Activated T-helper 2 cell treated with anti-CD3 and anti-CD28 coated beads, Interferon-gamma antibody, Interleukin-2, Interleukin-4, amounts not matched to agents 10 μg/mL and 5 μg/mL and 100 μg/mL, durations not matched to agents 14 hours and 24 hours and 36 hours (primary cell): ENCODE data around the gene CEP131. TPM values are rescaled to one million over a fixed set of nuclear protein-coding genes. Genes with fewer than 3 reads are reported as not detected.

Experiments used
- DNase-seq: peaks from one replicate; pipeline ENCODE4 v3.0.0; 2021; ENCODE audit warnings: low spot score
- H3K27ac Mint-ChIP-seq: one replicate; pipeline ENCODE4 v1.8.0; 2021; ENCODE audit warnings: mixed read lengths
- H3K27me3 Mint-ChIP-seq: one replicate; pipeline ENCODE4 v1.8.0; 2021; ENCODE audit warnings: low read depth, mixed read lengths
- H3K36me3 Mint-ChIP-seq: one replicate; pipeline ENCODE4 v1.8.0; 2021; ENCODE audit warnings: low read depth, mixed read lengths
- H3K4me1 Mint-ChIP-seq: one replicate; pipeline ENCODE4 v1.8.0; 2021; ENCODE audit warnings: low read depth, mixed read lengths
- H3K4me3 Mint-ChIP-seq: one replicate; pipeline ENCODE4 v1.8.0; 2021; ENCODE audit warnings: low read depth, mild to moderate bottlenecking, moderate library complexity, mixed read lengths
- H3K9me3 Mint-ChIP-seq: one replicate; pipeline ENCODE4 v1.8.0; 2021; ENCODE audit warnings: mixed read lengths
- intact Hi-C: fragments of 100-400 bp; cut with micrococcal nuclease; formaldehyde crosslinking; loops from one replicate; pipeline ENCODE4 v1.15.1; 2023
- total RNA-seq: library from RNA; stranded (reverse); gene quantifications from 2 replicates; pipeline ENCODE4 v1.2.3, GENCODE V29; 2022

The CEP131 gene
- 14.0 and 14.8 TPM in 2 replicates for total RNA-seq

DNA sequence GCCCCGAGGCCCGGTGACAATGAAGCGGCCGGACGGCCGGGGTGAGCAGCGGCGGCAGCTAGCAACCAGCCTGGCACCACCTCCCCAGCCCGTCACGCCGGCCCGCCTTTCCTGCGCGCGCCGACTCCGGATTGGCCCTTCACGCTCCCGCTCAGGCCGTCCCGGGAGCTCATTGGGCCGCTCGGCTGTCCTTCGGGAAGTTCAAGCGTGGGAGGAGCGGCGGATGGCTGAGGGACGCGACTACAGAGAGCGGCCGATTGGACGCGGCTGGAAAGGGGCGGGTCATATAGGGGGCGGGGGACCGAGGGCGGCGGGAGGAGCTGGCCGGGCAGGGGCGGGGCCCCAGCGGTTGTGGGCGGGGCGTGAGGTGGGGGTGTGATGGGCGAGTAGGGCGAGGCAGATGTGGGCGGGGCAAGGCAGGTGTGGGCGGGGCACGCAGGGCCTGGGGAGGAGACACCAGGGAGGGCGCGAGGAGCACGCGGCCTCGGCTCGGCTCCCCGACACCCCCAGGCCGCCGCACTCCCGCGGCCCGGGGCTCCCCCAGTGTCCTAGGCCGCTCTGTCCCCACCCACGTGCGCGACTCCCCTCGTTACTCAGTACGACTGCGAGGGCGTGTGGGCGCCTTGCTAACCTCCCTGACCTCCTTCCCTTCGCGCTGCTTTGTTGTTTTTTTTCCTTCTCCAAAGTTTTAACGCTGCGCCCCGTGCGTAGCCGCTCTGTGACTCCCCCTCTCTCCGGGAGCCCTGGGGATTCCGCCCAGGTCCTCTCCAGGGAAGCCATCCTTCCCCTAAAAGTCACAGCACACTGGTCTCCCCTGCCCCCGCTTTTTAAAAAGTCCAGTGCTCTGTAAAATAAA, at the start of gene CEP131:
Gene CEP131, minus strand, starts transcription at position 60 of the 856 bp plus-strand sequence. CDS start 2,909 bp downstream, outside the sequence.
- H3K4me1 Mint-ChIP-seq = peaks cover 18% of the 10 kb centered on the region
- H3K4me3 Mint-ChIP-seq = peak within 1 kb of the TSS; percentile 71

DNA sequence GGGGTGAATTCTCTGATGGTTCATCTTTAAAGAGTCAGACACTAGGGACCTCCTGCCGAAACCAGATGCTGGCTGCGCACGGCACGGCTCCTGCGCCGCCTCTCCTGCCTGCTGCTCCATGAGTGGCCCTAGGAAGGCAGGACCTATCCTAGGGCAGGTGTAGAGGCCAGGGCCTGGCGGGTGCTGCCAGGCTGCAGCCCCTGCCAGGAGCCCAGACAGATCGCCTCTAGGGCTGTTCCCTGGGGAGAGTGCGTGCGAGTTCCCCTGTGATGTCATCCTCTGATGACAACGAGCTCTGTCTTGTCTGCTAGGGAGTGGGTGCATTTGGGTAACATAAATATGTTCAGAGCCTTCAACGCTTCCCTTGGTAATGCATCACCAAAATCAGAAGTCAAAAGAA, 48.5 kb upstream of the CEP131 start:
- Mint-ChIP-seq H3K4me3 (no peak overlapping the region), H3K27ac (no peak overlapping the region), H3K9me3 (no peaks in the 10 kb centered on the region), H3K4me1 (no peaks in the 10 kb centered on the region), H3K27me3 (no peaks in the 10 kb centered on the region), H3K36me3 (peaks cover 66% of the 10 kb centered on the region)
- no peak for DNase-seq
- intact Hi-C loops = no loop called here

More for the DNA sequence above, at the start of gene CEP131:
- H3K36me3 Mint-ChIP-seq = peaks cover 8% of the 10 kb centered on the region
- no peaks in the 10 kb centered on the region for H3K27me3 Mint-ChIP-seq
- intact Hi-C loops = loop anchor here (1.0 to 10.0 kb wide), 2 partner anchors 16 to 188 kb away; partner anchors contain the start of genes BAIAP2, NDUFAF8 and TEPSIN
- peak within 1 kb of the TSS; percentile 80 for H3K27ac Mint-ChIP-seq
- peak; percentile 98 for DNase-seq
- H3K9me3 Mint-ChIP-seq = no peaks in the 10 kb centered on the region

DNA sequence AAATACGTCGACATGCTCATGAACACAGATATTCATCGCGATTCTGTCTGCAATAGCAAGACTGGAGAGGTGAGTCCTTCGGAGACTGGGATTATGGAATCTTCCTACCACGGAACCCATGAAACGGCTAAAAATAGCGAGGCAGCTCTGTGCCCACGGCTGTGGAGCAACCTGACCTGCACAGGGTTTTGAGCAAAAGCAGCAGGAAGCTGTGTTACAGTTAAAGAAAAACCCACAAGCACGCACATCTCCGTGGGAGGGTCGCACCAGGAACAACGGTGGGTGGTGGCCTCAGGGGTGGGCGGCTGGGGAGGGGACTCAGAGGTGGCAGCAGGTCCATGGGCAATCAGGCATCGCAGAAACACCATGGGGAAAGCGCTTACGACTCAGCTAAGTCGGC, 47.5 kb upstream of the CEP131 start:
- Mint-ChIP-seq H3K36me3 (peaks cover 69% of the 10 kb centered on the region), H3K27me3 (no peaks in the 10 kb centered on the region), H3K4me1 (no peaks in the 10 kb centered on the region), H3K27ac (no peak overlapping the region), H3K9me3 (no peaks in the 10 kb centered on the region), H3K4me3 (no peak overlapping the region)
- no peak for DNase-seq
- intact Hi-C loops = no loop called here

DNA sequence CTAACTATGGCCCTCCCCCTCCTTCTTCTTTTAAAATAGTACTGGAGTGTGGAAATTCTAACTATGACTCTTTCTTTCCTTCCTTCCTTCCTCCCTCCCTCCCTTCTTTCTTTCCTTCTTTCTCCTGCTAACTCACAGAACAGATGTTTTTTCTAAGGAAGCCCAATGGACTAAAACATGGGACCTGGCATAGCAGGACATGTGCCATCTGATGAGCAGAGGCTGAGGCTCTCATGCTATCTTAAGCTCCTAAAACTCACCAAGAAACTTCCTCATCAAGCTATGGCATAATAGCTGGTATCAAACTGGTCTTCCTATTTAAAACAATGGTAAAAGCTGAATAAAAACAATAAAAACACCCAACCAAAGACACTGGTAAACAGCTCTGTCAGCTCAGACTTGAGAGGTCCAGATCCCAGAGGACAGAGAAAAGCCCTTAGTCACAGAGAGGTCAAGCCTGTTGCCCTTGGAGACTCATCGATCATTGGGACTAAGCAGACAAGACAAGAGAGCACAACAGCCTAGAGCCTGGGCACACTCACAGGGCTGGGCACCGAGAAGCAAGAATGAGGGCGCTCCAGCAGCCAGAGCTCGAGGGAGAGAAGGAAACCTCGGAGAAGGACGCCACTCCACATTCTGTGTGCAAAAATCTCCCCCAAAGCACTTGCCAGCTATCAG, 44.8 kb upstream of the CEP131 start:
- Mint-ChIP-seq H3K9me3 (no peaks in the 10 kb centered on the region), H3K4me1 (no peaks in the 10 kb centered on the region), H3K4me3 (no peak overlapping the region), H3K27ac (no peak overlapping the region), H3K27me3 (no peaks in the 10 kb centered on the region), H3K36me3 (peaks cover 71% of the 10 kb centered on the region)
- DNase-seq = no peak
- intact Hi-C loops = no loop called here

DNA sequence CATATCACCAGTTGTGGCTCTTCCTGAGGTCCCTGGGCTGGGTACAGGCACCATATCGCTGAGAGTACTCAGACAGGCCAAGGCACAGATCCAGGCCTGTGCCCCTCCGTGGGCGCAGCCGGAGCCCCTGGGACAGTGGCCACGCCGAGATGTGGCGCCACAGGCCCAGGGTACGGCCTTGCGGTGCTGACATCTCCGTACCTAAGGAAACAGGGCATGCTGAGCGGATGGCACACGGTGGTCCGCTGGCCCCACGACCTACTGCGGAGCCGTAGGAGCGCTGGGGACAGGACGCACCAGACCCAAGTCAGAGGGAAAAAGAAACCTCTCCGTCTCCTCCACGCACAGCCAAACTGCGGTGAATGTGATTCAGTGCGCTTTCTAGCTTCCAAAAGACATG, 42.8 kb upstream of the CEP131 start:
- H3K9me3 Mint-ChIP-seq = no peaks in the 10 kb centered on the region
- H3K4me3 Mint-ChIP-seq = no peak overlapping the region
- peaks cover 62% of the 10 kb centered on the region for H3K36me3 Mint-ChIP-seq
- no peak overlapping the region for H3K27ac Mint-ChIP-seq
- intact Hi-C loops = no loop called here
- no peak for DNase-seq
- no peaks in the 10 kb centered on the region for H3K27me3 Mint-ChIP-seq
- no peaks in the 10 kb centered on the region for H3K4me1 Mint-ChIP-seq

DNA sequence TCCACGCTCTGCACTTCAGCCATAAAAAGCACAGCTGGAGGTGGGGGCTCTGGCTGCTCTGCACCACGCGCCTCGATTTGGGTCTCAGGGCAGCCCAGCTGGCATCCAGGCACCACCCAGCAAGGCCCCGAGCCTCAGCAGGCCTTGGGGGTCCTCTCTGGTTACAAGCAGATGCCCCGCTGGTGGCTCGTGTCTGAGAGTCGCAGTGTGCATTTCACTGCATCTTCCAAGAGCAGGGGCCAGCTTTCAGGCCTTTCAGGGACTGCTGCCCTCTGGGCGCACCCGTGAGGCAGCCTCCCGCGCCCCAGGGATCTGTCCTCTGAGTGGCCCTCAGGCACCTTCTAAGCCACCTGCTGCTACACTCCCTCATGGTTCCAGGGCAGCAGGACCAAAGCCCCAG, 41.9 kb upstream of the CEP131 start:
- Mint-ChIP-seq H3K9me3 (no peaks in the 10 kb centered on the region), H3K27me3 (no peaks in the 10 kb centered on the region), H3K27ac (no peak overlapping the region), H3K4me3 (no peak overlapping the region), H3K4me1 (no peaks in the 10 kb centered on the region), H3K36me3 (peaks cover 59% of the 10 kb centered on the region)
- intact Hi-C loops = no loop called here
- no peak for DNase-seq

DNA sequence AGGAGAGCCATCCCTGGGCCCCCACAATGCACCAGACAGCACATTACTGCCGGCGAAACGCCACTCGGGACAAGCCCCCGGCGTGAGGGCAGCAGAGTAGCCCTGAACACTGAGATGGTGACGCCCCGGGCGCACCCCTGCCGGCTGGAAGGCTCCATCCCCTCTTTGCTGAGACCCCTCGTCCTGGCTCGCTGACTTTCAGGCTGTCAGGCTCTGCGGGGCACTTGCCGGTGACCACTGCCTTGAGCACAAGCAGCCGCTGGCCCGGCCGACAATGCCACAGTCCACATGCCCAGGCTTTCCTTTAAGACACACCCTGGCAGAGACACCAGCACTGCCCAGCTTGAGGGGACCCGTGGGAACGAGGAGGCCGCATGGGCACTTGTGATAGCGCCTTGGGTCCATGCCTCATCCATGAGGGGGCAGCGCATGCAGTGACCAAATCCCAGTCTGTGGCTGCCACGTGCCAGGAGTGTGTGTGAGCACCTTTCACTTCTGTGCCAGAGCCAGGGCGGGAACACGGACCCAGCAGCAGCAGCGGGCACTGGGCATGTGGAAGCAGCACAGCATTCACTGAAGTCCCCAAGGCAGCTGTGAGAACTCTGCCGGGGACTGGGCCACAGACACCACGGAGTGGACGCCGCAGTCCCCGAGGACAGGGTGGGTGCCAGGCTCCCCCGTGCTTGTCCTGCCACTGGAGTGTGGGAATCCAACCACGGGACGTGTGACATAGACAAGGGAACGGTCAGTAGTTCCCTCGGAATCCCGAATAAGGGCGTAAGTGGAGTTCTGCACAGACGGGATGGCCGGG, 40.8 kb upstream of the CEP131 start:
- intact Hi-C loops = no loop called here

DNA sequence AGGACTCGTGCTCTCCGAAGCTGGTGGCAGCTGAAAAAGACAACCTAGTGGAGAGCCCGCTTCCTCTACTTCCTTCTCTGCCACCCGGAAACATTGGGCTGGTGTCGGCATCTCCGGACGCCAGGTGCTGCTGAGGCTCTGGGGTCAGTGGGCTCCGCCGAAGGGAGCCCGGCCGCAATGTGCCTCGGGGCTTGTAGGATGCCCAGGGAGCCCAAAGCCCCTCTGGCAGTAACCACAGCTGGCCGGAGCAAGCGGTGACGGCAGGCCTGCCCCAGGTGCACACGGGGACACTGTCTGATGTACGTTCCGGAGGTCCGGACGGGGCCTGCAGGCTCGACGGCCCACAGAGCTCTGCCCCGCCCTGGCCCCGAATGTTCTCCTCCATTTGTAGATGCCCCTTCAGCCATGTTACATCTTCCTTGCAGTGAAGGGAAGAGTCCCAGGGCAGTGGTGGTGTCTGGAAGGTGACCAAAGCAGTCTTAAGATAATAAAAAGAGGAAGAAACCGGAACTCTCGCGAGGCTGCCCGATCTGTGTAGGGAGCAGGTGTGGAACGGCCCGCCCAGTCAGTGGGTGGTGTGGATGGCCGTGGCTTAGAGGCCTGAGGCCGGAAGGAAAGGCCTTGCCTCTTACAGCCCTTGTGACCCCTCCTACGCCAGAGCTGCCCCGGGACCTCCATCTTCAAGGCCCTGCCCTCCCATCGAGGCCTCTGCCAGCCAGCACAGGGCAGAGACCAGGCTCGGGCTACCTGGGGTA, 39.0 kb upstream of the CEP131 start:
- Mint-ChIP-seq H3K36me3 (peaks cover 41% of the 10 kb centered on the region), H3K27me3 (no peaks in the 10 kb centered on the region), H3K4me3 (no peak overlapping the region), H3K9me3 (no peaks in the 10 kb centered on the region), H3K27ac (no peak overlapping the region), H3K4me1 (no peaks in the 10 kb centered on the region)
- DNase-seq = no peak
- intact Hi-C loops = no loop called here

More for the DNA sequence above, 40.8 kb upstream of the CEP131 start:
- Mint-ChIP-seq H3K4me3 (no peak overlapping the region), H3K4me1 (no peaks in the 10 kb centered on the region), H3K36me3 (peaks cover 51% of the 10 kb centered on the region), H3K27ac (no peak overlapping the region), H3K27me3 (no peaks in the 10 kb centered on the region), H3K9me3 (no peaks in the 10 kb centered on the region)
- DNase-seq = no peak

DNA sequence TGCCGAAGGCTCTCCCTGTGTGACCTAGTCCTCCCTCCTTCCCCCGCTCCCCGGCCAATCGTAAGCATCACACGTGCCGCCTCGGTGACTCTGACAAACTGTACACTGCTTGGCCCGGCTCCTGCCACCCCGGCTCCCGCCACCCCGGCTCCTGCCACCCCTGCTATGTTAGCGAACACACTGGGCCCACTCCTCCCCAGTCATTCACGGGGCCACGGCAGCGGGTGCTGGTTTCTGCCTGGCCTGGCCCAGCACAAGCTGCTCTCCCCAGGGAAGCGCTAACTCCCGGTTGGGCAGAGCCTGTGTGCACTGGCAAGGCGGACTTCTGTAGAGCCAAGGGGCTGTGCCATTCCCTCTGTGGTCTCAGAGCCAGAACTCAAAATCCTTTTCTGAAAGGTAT, 38.3 kb upstream of the CEP131 start:
- H3K36me3 Mint-ChIP-seq = peaks cover 39% of the 10 kb centered on the region
- intact Hi-C loops = no loop called here
- H3K9me3 Mint-ChIP-seq = no peaks in the 10 kb centered on the region
- no peaks in the 10 kb centered on the region for H3K27me3 Mint-ChIP-seq
- no peaks in the 10 kb centered on the region for H3K4me1 Mint-ChIP-seq
- no peak overlapping the region for H3K4me3 Mint-ChIP-seq
- H3K27ac Mint-ChIP-seq = no peak overlapping the region
- DNase-seq = no peak

DNA sequence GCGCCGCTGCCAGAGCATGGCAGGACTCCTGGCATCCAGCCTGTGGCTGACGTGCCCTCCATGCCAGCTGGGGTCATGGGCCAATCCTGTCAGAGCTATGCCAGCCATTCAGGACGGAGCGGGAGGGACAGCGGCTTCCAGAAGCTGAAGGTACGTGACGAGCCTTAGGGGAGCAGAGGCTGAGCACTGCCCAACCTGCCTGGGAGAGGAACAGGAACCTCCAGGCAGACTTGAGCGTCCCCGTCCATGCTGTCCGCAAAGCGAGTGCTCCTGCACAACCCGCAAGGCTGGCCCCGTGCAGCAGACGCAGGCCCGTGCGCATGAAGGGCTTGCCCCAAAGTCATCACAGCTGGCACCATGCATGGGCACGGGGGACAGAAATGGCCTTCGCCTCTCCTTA, 37.9 kb upstream of the CEP131 start:
- H3K36me3 Mint-ChIP-seq = peaks cover 37% of the 10 kb centered on the region
- H3K9me3 Mint-ChIP-seq = no peaks in the 10 kb centered on the region
- no peak for DNase-seq
- intact Hi-C loops = no loop called here
- no peaks in the 10 kb centered on the region for H3K4me1 Mint-ChIP-seq
- no peak overlapping the region for H3K4me3 Mint-ChIP-seq
- H3K27me3 Mint-ChIP-seq = no peaks in the 10 kb centered on the region
- H3K27ac Mint-ChIP-seq = no peak overlapping the region

DNA sequence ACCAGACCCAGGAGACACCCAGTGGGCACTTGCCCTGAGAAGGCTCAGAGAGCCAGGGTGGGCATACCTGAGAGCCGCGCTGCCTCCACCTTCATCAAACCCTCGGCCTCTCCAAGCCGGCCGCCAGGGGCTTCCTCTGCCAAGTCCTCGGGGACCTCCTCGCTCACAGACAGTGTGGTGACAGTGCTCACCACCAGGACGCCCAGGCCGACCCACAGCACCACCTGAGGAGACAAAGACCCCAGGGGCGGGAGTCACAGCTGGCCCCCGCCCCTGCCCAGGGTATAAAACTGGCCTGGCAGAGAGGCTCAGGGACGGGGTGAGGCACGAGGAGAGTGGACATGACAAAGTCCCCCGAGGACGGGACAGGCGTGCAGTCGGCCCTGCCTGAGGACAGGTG, 37.4 kb upstream of the CEP131 start:
- DNase-seq = no peak
- Mint-ChIP-seq H3K27me3 (no peaks in the 10 kb centered on the region), H3K4me1 (no peaks in the 10 kb centered on the region), H3K36me3 (peaks cover 33% of the 10 kb centered on the region), H3K27ac (no peak overlapping the region), H3K9me3 (no peaks in the 10 kb centered on the region), H3K4me3 (no peak overlapping the region)
- intact Hi-C loops = no loop called here

DNA sequence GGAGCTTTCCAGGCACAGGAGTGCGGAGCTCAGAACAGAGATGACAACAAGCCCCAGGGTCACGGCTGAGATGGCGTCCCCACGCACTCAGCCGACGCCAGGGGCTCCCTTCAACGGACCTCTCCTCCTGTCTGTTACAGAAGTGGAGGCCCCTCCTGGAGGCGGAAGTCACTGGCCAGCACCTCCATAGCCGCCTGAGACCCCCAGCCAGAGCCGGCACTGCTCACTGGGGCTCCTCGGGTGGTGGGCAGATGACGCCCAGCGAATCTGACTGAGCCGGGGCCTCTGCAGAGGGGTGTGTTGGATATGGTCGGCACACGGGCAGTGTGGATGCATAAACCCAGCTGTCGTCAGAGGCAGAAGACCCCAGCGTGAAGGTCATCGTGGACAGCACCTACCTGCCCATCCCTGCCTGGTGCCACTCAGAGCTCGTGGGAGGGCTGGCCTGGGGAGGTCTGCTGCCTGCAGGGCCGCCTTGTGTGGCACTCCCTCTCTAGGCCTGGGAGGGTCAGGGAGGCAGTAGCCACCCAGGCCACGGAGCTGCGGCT, 36.4 kb upstream of the CEP131 start:
- Mint-ChIP-seq H3K36me3 (peaks cover 22% of the 10 kb centered on the region), H3K4me3 (no peak overlapping the region), H3K27me3 (no peaks in the 10 kb centered on the region), H3K27ac (no peak overlapping the region), H3K9me3 (no peaks in the 10 kb centered on the region), H3K4me1 (no peaks in the 10 kb centered on the region)
- intact Hi-C loops = no loop called here
- DNase-seq = no peak
